Mesodermal cell (in vitro differentiated cells): ENCODE data around the gene PARM1.

Experiments used
- H3K27ac ChIP-seq: 2 replicates; pipeline ENCODE4 v1.7.0; 2013; ENCODE audit warnings: mild to moderate bottlenecking, low read depth, low read length, moderate library complexity; ENCODE audit not compliant: severe bottlenecking
- H3K36me3 ChIP-seq: 2 replicates; pipeline ENCODE4 v1.7.1; 2013; ENCODE audit warnings: mild to moderate bottlenecking, low read length, moderate library complexity; ENCODE audit not compliant: control insufficient read depth, insufficient read depth
- H3K4me1 ChIP-seq: one replicate; pipeline ENCODE4 v1.7.1; 2013; ENCODE audit warnings: mild to moderate bottlenecking, low read length; ENCODE audit not compliant: insufficient read depth, control insufficient read depth, poor library complexity, severe bottlenecking
- H3K4me3 ChIP-seq: 2 replicates; pipeline ENCODE4 v1.7.0; 2013; ENCODE audit warnings: low read length, control low read depth, mild to moderate bottlenecking; ENCODE audit not compliant: insufficient read depth, poor library complexity, severe bottlenecking; ENCODE audit errors: extremely low read depth
- H3K9me3 ChIP-seq: 2 replicates; pipeline ENCODE4 v1.7.1; 2013; ENCODE audit warnings: mild to moderate bottlenecking, low read length, moderate library complexity; ENCODE audit not compliant: control insufficient read depth
- WGBS, 2 experiments: methylation state at CpG; one replicate each; pipeline ENCODE4 v1.1.5; 2013; ENCODE audit warnings: missing lambda C conversion rate in 2 of 2; ENCODE audit not compliant: insufficient coverage in 2 of 2; 5-methylcytosine and 5-hydroxymethylcytosine counted together

The PARM1 gene

GRCh38 chr4:75046641-75047040 lies 113.7 kb downstream of the PARM1 start:
- 83% methylated on average over 1 of the region's 2 CpGs; no CpG with 5 or more reads in 1 of the 2 experiments for WGBS, 2 experiments
- no peak overlapping the region for H3K27ac ChIP-seq
- no peaks in the 10 kb centered on the region for H3K36me3 ChIP-seq
- H3K9me3 ChIP-seq = no peaks in the 10 kb centered on the region
- H3K4me3 ChIP-seq = no peak overlapping the region
- H3K4me1 ChIP-seq = no peaks in the 10 kb centered on the region

- no peak overlapping the region for H3K4me3 ChIP-seq
- H3K27ac ChIP-seq = no peak overlapping the region
- WGBS, 2 experiments = 62 to 71% methylated on average over 3 to 6 of the region's 9 CpGs
- no peaks in the 10 kb centered on the region for H3K36me3 ChIP-seq
- no peaks in the 10 kb centered on the region for H3K9me3 ChIP-seq
- H3K4me1 ChIP-seq = no peaks in the 10 kb centered on the region
Observed at GRCh38 chr4:75048208-75048879, 115.4 kb downstream of the PARM1 start.

GRCh38 chr4:75051431-75051830 lies 118.5 kb downstream of the PARM1 start:
- H3K36me3 ChIP-seq = no peaks in the 10 kb centered on the region
- H3K4me1 ChIP-seq = no peaks in the 10 kb centered on the region
- H3K4me3 ChIP-seq = no peak overlapping the region
- 100% methylated on average over 1 of the region's 1 CpG; no CpG with 5 or more reads in 1 of the 2 experiments for WGBS, 2 experiments
- H3K27ac ChIP-seq = no peak overlapping the region
- no peaks in the 10 kb centered on the region for H3K9me3 ChIP-seq

- Histone ChIP-seq H3K4me1 (no peaks in the 10 kb centered on the region), H3K27ac (no peak overlapping the region), H3K9me3 (no peaks in the 10 kb centered on the region), H3K36me3 (no peaks in the 10 kb centered on the region), H3K4me3 (no peak overlapping the region)
- no CpG with 5 or more reads among the region's 1 CpG for WGBS, 2 experiments
Observed at GRCh38 chr4:75053352-75053751, 120.4 kb downstream of the PARM1 start.

GRCh38 chr4:75054078-75054477 lies 121.2 kb downstream of the PARM1 start:
- Histone ChIP-seq H3K36me3 (no peaks in the 10 kb centered on the region), H3K27ac (no peak overlapping the region), H3K4me1 (no peaks in the 10 kb centered on the region), H3K9me3 (no peaks in the 10 kb centered on the region), H3K4me3 (no peak overlapping the region)
- 80% methylated on average over 3 of the region's 3 CpGs; no CpG with 5 or more reads in 1 of the 2 experiments for WGBS, 2 experiments

- Histone ChIP-seq H3K4me1 (no peaks in the 10 kb centered on the region), H3K36me3 (no peaks in the 10 kb centered on the region), H3K4me3 (no peak overlapping the region), H3K9me3 (no peaks in the 10 kb centered on the region), H3K27ac (no peak overlapping the region)
- WGBS, 2 experiments = 83 to 86% methylated on average over 4 of the region's 4 CpGs
Observed at GRCh38 chr4:75056277-75056676, 123.4 kb downstream of the PARM1 start.

- Histone ChIP-seq H3K27ac (no peak overlapping the region), H3K4me3 (no peak overlapping the region), H3K4me1 (no peaks in the 10 kb centered on the region), H3K36me3 (no peaks in the 10 kb centered on the region), H3K9me3 (no peaks in the 10 kb centered on the region)
- WGBS, 2 experiments = 81 to 97% methylated on average over 11 to 12 of the region's 15 CpGs
Observed at GRCh38 chr4:75057369-75057768, 124.5 kb downstream of the PARM1 start.

GRCh38 chr4:75058486-75058885 lies 125.6 kb downstream of the PARM1 start:
- no peaks in the 10 kb centered on the region for H3K9me3 ChIP-seq
- H3K4me3 ChIP-seq = no peak overlapping the region
- 96 to 98% methylated on average over 8 to 9 of the region's 10 CpGs for WGBS, 2 experiments
- H3K27ac ChIP-seq = no peak overlapping the region
- no peaks in the 10 kb centered on the region for H3K4me1 ChIP-seq
- H3K36me3 ChIP-seq = no peaks in the 10 kb centered on the region

GRCh38 chr4:75063433-75063832 lies 130.5 kb downstream of the PARM1 start:
- Histone ChIP-seq H3K9me3 (no peaks in the 10 kb centered on the region), H3K36me3 (no peaks in the 10 kb centered on the region), H3K4me3 (no peak overlapping the region), H3K4me1 (no peaks in the 10 kb centered on the region), H3K27ac (no peak overlapping the region)
- WGBS, 2 experiments = 82 to 96% methylated on average over 2 to 3 of the region's 3 CpGs

- Histone ChIP-seq H3K9me3 (no peaks in the 10 kb centered on the region), H3K27ac (no peak overlapping the region), H3K36me3 (no peaks in the 10 kb centered on the region), H3K4me3 (no peak overlapping the region), H3K4me1 (no peaks in the 10 kb centered on the region)
Observed at GRCh38 chr4:75065909-75066308, 133.0 kb downstream of the PARM1 start.

GRCh38 chr4:75069493-75070074 lies 136.7 kb downstream of the PARM1 start:
- H3K4me1 ChIP-seq = no peaks in the 10 kb centered on the region
- H3K9me3 ChIP-seq = no peaks in the 10 kb centered on the region
- H3K36me3 ChIP-seq = no peaks in the 10 kb centered on the region
- WGBS, 2 experiments = 74 to 85% methylated on average over 3 to 4 of the region's 7 CpGs
- no peak overlapping the region for H3K4me3 ChIP-seq
- H3K27ac ChIP-seq = no peak overlapping the region
